GM19025 (cell line): ENCODE results near the gene GPI.

Experiments used
- ATAC-seq: cut with Tn5 transposase; IDR thresholded peaks from one replicate; pipeline ENCODE4 v1.9.1; 2021; ENCODE audit warnings: mild to moderate bottlenecking, low read depth, moderate library complexity; ENCODE audit not compliant: unreplicated experiment

Gene GPI

DNA sequence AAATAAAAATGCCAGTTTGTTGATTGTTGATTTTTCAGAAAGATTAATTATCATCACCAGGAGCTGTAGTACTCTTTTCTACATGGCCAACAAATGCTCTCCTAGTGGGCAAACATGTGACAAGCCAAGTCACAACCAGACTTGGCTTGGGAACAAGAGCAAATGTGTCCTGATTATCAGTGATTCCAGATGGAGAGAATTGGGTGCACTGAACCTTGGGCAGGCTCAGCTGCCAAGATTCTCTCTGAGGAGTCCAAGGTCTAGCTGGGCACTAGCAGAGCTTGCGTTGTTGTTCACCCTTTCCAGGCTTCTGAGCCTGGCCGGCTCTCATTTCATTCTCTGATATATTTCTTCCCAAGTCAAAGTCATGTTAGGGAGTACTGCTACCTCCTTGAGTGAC is 27.3 kb upstream of the GPI start:
- no peak for ATAC-seq

- ATAC-seq: no peak
Measured at GRCh38 chr19:34341935-34342680, 22.9 kb upstream of the GPI start.

DNA sequence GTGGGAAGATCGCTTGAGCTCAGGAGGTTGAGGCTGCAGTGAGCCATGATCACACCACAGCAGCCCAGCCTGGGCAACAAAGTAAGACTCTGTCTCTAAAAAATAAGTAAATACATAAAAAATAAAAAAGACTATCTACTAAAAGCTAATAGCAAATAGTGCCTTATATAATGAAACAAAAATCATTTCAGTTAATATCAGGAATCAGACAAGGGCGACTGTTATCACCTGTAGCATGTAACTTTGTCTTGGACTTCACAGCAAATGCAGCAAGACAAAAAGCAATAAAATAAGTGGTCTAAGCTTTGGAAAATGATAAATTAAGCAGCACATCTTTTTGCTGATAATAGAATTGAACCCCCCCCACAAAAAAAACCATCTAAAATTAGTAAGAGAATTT is 21.2 kb upstream of the GPI start:
- ATAC-seq: no peak

- no peak for ATAC-seq
Measured at GRCh38 chr19:34345947-34346351, 19.0 kb upstream of the GPI start.

- no peak for ATAC-seq
Measured at GRCh38 chr19:34347561-34348165, 17.3 kb upstream of the GPI start.

DNA sequence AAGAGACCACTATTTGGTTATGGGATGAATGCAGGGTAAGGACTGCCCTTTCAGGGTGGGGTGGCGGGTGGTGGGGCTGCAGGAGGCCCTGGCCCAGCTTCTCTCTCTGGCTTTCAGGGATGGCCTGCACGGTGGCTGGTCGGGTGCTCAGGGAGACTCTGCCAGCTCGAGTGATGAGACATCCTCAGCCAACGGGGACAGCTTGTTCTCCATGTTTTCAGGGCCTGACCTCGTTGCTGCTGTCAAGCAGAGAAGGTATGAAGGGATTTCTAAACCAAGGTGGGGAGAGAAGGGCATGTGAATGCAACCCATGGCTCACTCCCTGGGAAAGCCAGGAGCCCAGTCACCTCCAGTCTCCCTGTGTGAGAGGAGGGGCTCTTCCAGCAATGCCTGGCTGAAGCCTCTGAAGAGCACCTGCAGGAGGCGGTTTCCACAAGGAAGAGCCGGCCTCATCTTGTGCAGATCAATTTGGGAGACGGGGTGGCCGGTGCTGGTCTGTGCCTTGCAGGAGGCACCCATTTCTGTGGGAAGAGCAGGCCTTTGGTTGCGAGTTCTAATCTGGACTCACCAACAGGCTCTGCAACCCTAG is 16.0 kb upstream of the GPI start:
- no peak for ATAC-seq

DNA sequence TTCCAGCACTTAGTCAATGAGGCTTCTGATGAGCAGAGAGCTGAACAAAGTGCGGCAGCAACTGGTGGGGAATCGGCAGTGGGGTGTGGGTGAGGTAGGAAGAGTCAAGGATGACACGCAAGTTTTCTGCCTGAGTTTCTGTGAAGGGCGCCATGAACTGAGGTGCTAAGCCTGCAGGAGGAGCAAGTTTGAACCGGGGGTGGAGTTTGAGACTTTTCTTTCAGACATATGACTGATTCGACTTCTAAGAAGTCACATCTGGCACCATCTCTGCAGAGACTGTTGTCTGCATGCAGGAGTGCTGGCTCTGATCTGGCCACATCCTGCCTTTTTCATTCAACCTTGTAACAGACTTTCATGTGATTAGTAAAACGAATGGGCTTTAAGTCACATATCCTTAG is 14.8 kb upstream of the GPI start:
- no peak for ATAC-seq

GRCh38 chr19:34351382-34351826 is 13.6 kb upstream of the GPI start:
- no peak for ATAC-seq

GRCh38 chr19:34353546-34353945 is 11.4 kb upstream of the GPI start:
- no peak for ATAC-seq

DNA sequence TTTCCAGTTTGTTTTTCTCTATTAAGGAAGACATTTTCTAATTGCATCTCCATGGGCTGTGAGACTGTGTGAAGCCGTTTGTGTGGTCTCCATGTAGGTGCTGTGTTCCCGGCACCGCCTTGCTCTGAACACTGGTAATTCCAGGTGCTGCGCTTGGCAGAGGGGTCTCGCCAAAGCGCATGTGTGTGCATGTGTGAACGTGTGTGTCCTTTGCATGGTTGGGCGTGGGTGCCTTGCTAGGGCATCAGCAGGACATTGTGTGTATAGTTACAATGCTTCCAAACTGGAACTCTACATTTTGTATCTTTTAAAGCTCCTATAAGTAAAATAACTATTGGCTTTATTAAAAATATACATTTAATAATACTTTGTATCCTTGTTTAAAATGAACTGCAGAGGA is 9.8 kb upstream of the GPI start:
- ATAC-seq: no peak

GRCh38 chr19:34356875-34357274 is 8.1 kb upstream of the GPI start:
- no peak for ATAC-seq

DNA sequence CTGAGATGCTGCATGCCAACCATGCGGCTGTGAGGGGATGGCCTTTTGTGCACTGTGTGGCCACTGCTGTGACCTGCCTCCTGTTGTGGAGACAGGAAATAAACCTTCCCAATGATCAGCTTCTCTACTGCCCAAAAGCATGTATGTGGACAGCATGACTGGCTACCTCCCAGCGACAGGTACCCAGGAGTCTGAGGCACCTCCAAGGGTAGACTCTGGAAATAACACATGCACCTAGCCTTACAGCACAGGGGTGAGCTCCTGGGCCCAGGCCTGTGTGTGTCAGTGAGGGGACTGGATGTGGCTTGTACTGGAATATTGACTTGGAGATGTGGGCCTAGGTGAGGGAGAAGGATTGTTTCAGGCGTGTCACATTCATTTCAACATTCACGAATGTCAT is 7.6 kb upstream of the GPI start:
- no peak for ATAC-seq

- ATAC-seq: peak; percentile 93
Measured at GRCh38 chr19:34359140-34359953, 5.6 kb upstream of the GPI start.

GRCh38 chr19:34359954-34360315 is 5.1 kb upstream of the GPI start:
- ATAC-seq: no peak

- no peak for ATAC-seq
Measured at GRCh38 chr19:34360354-34360909, 4.6 kb upstream of the GPI start.

DNA sequence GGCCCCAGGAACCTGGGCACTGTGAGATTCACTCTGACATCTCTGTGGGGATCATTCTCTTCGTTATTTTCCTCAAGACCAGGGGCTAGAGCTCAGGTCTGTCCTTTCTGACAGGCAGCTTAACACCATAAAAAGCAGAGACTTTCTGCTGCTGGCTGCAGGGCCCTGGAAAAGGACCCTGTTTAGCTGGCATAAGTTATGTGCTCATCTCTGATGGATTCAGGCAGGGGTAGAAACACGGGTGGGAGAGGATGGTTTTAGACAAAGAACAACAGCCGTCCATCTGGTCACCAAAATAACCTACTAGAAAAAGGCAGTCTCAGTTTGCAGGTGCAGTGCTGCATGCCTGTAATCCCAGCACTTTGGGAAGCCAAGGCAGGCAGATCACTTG is 2.3 kb upstream of the GPI start:
- ATAC-seq: no peak

- ATAC-seq: no peak
Measured at GRCh38 chr19:34363094-34363493, 1.9 kb upstream of the GPI start.

DNA sequence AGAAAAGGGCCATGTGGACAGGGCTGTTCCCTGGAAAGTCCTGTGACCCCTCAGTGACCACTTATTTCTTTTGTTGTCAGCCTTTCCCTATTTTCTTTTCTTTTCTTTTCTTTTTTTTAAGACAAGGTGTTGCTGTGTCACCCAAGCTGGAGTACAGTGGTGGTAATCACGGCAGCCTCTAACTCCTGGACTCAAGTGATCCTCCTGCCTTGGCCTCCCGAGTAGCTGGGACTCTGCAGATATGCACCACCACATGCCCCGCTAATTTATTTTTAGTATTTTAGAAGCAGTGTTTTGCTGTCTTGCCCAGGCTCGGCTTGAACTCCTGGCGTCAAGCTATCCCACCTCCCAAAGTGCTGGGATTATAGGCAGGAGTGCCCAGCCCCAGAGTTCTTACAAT is 1.1 kb upstream of the GPI start:
- no peak for ATAC-seq

DNA sequence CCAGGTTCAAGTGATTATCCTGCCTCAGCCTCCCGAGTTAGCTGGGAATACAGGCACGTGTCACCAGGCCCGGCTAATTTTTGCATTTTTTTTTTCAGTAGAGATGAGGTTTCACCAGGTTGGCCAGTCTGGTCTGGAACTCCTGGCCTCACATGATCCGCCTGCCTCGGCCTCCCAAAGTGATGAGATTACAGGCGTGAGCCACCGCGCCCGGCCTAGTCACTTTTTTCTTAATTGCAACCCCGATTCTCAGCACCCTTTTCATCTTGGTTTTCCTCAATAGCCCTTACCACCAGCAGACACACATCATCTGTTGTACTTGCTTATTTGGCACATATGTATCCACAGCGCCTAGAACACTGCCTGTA is 550 bp upstream of the GPI start:
- no peak for ATAC-seq

DNA sequence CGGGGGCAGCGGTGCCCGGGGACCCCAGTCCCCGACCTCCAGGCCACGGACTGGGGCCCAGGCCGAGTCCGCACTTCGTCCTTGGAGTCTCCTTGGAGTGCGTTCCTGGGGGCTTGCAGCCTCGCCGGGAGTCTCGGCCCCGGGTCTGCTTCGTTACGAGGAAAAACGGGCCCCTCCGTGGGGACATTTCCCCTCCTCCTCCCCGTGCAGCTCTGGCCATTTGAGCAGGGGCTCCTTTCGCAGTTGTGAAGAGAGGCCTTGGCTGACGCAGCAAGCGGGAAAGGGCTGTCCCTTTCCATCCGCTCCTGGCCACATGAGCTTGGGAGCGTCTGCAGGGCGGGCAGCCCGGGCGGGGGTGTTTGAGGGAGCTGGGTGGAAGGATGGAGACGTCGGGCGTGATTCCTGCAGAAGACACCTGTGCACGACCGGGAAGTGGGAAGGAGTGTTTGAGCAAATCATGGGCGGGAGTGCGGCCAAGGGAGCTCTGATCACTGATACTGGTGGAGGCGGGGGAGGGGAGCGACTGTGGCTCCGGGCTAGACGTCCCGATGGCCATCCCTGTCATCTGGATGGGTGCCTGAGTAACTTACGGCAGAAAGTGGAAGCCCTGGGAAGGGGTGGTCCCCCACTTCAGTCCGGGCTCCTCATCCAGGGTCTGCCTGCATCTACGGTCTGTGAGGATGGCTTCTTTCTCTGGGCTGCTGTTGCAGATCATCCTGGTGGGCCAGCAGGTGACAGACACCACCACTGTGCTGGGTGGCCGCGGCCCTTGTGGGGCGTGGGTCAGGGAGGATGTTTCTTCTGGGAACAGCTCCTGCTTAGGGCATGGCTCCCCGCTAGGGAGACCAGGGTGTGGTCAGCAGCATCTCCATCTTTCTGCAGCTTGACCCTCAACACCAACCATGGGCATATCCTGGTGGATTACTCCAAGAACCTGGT is 736 bp downstream of the GPI start:
- no peak for ATAC-seq
